ENCODE data around the gene HLA-DRB1.
"Not testable (repeated sequence)": the region's sequence is repeated elsewhere in the genome, so short reads cannot be mapped to it uniquely, and the experiment has no call there.

Gene HLA-DRB1

GRCh38 chr6:32589596-32590449 lies at the start of gene HLA-DRB1:
TSS of gene HLA-DRB1 (minus strand) at chr6:32589848. CDS start at chr6:32589742, 106 bp downstream.
- DNase-seq (ENCODE audit: low read depth in 2 of 2), result no peak

DNA sequence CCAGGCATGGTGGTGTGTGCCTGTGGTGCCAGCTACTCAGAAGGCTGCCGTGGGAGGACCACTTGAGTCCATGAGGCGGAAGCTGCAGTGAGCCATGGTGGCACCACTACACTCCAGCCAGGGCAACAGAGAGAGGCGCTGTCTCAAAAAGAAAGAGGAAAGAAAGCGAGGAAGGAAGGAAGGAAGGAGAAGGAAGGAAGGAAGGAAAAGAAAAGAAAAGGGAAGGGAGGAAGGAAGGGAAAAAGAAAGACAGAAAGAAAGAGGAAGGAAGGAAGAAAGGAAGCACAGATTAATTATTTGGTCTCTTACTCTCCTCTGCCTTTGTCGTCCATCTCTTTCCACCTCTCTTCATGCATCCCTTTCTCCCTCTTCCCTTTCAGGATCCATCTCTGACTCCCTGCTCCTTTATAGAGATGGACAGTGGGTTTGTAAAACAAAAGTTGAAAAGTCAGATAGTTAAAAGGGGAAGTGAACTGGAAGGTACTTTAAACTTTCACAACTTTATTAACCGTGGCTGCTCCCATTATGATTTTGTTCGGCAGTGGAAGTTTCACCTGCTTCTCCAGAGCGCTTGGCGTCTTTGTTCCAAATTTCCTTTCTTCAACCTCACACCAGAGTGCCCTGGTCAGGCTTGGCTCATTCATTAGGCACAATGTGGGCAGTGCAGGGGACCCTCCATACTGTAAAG lies 49.0 kb upstream of the HLA-DRB1 start:
- DNase-seq (ENCODE audit: low read depth in 2 of 2), result no peak

GRCh38 chr6:32637883-32638282 lies 48.2 kb upstream of the HLA-DRB1 start:
- no peak for DNase-seq (ENCODE audit: low read depth in 2 of 2)

GRCh38 chr6:32637219-32637880 lies 47.7 kb upstream of the HLA-DRB1 start, which contains the start of gene HLA-DQA1:
TSS of gene HLA-DQA1 (plus strand) at chr6:32637406. CDS start at chr6:32637459, 53 bp downstream.
- no peak for DNase-seq (ENCODE audit: low read depth in 2 of 2)

DNA sequence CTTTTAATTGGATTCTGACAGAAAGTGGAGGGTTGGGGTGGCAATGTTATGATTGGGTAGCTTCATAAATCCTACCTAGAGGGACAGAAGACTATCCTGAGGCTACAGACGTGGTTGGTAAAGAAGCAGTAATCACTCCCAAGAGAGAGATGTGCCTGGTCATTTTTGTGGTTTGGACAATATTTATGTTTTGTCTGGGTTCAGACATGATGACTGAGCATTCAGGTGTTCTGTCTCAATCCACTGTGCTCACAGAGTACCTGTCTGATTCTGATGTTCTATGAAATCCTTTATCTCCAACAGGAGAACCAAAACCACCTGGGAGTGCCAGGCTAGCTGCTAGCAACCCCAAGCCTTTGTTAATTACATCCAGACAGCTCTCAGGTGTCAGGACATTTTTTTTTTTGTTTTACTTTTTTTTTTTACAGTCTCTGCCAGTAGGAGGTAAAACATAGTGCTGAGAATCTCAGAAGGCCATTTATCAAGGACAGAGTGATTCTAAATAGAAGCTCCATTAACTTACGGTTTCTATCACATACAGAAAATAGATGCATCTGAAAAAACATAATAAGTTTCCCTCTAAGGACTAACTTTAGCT lies 46.0 kb upstream of the HLA-DRB1 start:
- no peak for DNase-seq (ENCODE audit: low read depth in 2 of 2)

GRCh38 chr6:32629793-32630192 lies 40.1 kb upstream of the HLA-DRB1 start:
- DNase-seq (ENCODE audit: low read depth in 2 of 2), result not testable (repeated sequence)

DNA sequence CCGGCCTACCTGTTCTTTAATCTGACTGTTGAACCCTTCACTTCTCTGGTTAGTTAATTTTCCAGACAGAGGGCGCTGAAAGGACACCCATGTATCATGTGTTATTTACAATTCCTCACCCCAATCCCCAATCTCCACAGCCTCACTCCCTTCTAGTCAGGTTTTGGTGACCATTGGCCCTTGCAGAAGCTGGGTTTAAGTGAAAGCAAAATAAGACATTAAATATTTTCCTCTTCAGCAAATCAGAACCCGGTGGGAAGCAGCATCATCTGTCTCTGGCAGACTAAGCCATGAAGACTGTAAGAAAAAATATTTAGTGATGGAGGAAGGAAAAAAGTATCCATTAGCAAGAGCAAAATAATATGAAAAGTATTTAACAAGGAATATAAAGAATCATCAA lies 38.2 kb upstream of the HLA-DRB1 start:
- no peak for DNase-seq (ENCODE audit: low read depth in 2 of 2)

- no peak for DNase-seq (ENCODE audit: low read depth in 2 of 2)
These were observed 37.6 kb upstream of the HLA-DRB1 start for GRCh38 chr6:32627249-32627648.

- no peak for DNase-seq (ENCODE audit: low read depth in 2 of 2)
These were observed 35.5 kb upstream of the HLA-DRB1 start for GRCh38 chr6:32625137-32625536.

GRCh38 chr6:32624565-32624964 lies 34.9 kb upstream of the HLA-DRB1 start:
- DNase-seq (ENCODE audit: low read depth in 2 of 2), result no peak

DNA sequence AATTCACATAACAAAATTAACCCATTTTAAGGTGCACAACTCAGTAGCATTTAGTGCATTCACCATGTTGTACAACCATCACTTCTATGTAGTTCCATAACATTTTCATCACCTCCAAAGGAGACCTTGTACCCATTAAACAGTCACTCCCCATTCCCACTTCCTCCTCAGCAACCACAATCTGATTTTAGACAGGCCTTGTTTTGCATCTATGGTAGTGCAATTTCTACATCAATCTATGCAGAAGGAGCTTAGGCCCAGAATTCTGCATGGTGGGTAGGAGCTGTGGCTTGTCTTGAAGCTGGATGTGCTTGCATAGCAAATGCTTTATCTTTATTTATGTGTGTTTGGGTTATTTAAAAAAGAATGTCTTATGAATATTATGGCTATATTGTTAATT lies 34.0 kb upstream of the HLA-DRB1 start:
- DNase-seq (ENCODE audit: low read depth in 2 of 2), result no peak

DNA sequence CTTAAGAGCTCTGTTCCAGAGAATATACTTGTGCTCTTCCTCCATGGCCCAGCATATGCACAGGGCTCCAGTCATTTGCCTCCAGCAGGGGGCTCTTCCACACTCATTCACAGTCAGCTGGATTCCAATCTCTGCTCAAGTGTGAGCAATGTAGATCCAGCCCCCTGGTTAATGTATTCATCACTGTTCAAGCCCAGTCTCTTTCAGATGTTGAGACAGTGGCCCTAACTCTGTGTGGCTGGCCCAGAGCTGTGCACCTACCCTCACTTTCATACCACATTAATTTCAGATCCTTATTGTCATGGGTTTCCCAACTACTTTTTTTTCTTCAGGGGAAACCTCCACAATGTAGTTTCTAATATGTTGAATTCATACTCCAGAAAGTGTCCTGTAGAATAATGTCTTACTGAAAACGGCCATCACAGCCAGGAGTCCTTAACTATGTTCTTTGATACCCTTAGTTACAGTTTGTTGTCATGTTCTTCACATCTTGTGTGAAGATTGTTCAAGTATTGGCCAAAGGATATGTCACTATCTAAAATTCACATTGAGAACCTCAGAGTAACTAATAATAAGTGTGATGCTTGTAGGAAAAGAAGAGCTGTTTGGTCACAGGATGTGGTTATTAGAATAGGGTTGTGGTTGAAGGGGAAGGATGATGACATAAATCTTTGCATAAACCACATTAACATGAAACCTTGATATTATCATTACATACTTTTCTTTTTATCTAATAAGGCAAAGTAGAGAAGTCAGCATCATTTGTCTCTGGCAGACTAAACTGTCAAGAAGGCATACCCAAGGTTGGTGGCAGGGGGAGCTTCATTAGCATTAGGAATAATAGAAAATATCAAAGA lies 33.1 kb upstream of the HLA-DRB1 start:
- DNase-seq (ENCODE audit: low read depth in 2 of 2), result peak in 1 of 2 donors; percentile 20

- DNase-seq (ENCODE audit: low read depth in 2 of 2), result no peak
These were observed 31.7 kb upstream of the HLA-DRB1 start for GRCh38 chr6:32621372-32621771.

- no peak for DNase-seq (ENCODE audit: low read depth in 2 of 2)
These were observed 28.1 kb upstream of the HLA-DRB1 start for GRCh38 chr6:32617751-32618150.

- DNase-seq (ENCODE audit: low read depth in 2 of 2), result no peak
These were observed 26.4 kb upstream of the HLA-DRB1 start for GRCh38 chr6:32615885-32616532.

GRCh38 chr6:32614366-32615081 lies 24.9 kb upstream of the HLA-DRB1 start:
- DNase-seq (ENCODE audit: low read depth in 2 of 2), result no peak

DNA sequence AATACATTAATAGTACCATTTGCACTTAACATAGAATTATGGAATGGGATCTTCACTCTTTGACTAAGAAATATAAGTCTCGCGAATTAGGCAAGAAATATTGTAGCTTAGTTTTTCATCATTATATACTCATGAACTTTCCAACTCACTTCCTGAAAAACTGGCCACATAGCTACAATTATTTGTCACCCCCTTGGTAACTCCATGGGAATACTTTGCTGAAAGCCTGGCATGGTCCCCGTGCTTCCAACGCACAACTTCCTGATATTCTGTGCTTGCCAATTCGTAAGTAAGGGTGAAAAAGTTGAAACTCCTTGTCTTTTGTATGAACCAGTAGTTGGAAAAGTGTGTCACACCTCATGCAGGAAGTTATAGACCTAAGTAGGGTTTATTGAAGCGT lies 23.8 kb upstream of the HLA-DRB1 start:
- no peak for DNase-seq (ENCODE audit: low read depth in 2 of 2)

DNA sequence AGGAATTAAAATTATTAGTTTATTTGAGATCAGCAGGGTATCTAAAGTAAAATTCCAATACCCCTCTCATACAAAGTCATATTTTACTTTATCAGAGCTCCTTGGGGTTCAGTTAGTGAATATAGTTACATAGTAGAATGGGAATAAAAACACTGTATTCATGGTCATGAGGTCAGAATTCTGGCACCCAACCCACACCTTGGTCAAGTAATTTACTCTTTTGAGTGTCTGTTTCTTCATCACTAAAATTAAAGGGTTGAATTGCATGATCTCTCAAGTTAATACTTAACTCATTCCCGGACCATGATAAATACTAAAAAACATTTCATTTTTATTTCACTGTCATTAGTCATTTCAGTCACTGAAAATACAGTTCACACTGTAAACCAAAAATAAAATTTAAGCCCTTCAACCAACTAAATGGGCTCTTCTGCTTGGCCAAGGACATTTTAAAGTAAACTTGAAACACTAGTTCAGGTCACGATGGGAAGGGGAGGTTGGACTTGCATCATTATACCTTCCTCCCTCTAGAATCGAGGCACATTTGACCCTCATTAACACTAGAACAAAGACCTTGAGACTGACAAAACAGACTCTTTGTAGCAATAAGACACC lies 21.1 kb upstream of the HLA-DRB1 start:
- DNase-seq (ENCODE audit: low read depth in 2 of 2), result no peak

All from activated CD8-positive, alpha-beta memory T cell treated with anti-CD3 and anti-CD28 coated beads for 4 hours (primary cell).